GM18508 (cell line): ENCODE data around the gene UBE2O.
A peak's percentile ranks its signal among the peaks of the same experiment; 100 is the strongest.

Experiments
- ATAC-seq: cut with Tn5 transposase; IDR thresholded peaks from one replicate; pipeline ENCODE4 v1.9.1; 2021; ENCODE audit warnings: moderate number of reproducible peaks; ENCODE audit not compliant: insufficient read depth, unreplicated experiment

The UBE2O gene

DNA sequence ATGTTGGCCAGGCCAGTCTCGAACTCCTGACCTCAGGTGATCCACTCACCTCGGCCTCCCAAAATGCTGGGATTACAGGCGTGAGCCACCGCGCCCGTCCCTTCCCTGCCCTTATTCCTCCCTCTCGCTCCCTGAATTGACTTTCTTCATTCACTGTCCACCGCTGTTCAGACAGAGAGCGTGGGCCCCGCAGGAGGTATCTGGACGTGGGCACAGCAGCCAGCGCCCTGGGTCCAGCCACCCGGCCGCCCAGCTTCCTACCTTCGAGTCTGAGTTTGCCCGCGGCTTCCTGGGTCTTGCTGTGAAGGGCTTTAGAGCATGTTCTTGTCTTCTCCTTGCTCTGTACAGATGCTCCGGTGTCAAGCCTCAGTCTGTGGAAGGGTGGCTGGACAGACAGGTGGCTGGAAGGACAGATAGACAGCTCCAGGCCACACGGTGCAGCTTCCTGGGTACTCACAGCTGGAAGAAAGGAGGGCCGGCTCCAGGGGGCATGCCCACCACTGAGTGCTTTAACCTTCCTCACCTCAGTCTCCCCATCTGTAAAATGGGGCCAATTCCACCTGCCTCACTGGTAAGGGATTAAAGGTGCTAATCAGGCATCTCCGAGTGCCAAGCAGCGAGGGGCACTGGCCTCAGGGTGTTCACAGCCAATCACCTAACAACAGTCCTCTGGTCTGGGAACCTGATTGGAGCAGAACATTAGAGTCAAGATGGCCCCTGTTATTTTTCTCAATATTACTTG is 34.7 kb upstream of the UBE2O start:
- no peak for ATAC-seq

DNA sequence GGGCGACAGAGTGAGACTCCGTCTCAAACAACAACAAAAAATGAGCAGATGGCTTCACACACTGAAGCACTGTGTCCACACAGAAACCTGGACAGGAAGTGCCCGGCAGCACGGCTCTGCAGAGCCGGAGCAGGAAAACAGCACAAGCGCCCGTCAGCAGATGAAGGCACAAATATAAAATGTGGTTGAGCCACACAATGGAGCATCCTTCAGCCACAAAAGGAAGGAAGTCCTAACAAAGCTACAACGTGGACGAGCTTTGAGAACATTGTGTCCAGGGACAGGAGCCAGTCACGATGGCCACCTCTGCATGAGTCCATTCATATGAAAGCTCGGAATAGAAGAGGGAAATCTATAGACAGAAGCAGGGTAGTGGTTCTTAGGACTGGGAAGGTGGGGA is 32.6 kb upstream of the UBE2O start:
- ATAC-seq: no peak

- no peak for ATAC-seq
Measured at GRCh38 chr17:76484228-76484725, 31.3 kb upstream of the UBE2O start.

DNA sequence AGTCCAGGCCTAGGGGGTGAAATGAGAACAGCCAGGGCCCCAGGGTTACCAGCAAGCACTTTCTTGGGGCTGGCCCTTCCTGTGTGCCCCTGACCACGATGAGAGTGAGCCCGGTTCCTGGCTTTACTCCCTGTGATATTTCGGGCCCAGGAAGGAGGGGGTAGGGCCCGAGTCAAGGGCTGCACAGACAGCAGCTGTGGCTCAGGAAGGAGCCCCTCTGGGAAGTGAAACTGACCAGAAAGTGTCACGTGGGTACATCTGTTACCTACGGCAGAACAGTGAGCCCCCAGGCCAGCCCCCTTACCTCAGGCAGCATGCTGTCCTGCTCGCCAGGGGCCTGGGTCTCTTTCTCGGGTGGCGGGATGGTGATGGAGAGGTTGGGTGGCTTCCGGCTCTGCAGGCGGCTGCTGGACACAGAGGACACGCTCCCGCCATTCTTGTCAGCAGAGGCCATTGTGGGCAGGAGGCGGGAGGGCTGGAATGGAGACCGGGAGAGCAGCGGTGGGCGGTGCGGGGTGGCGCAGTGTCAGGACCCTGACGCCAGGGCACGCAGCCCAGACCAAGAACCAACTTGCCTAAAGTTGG is 28.2 kb upstream of the UBE2O start:
- ATAC-seq: peak; percentile 42

DNA sequence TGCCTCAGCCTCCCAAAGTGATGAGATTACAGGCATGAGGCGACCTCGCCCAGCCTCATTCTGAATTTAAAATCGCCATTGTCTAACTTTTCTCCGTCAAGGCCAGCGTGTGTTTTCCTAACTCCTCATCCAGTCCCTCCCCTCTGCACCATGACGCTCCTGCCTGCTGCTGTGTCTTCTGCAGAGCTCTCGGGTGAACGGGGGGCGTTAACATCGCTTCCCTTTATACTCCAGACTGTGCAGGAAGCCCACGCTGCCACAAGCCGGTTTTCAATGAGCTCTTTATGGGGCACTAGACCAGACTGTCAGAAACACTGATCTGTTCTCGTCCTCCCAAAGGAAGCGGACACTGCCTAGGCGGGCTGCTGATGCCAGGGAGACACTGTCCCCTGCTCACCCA is 27.7 kb upstream of the UBE2O start:
- no peak for ATAC-seq

DNA sequence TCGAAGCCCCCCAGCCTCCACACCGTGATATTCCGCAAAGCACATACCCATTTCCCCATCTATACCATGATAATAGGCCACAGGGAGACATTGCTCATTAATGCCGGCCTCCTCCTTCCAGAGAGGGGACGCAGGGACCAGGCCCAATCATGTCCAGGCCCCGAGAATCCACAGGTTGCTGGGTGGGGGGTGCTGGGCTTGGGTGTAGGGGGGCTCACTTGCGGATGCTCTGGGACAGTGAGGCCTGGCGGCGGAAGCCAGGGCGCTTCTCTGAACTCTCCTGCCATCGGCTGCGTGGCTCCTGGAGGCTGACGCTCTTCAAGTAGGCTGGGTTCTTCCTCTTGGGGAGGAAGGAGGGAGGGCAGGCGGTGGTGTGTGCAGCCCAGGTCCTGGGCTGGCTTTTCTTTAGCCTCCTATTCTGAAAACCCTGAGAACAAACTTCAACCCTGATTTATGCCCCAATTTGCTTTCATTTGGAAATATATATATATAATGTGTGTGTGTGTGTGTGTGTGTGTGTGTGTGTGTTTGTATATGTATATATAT is 26.6 kb upstream of the UBE2O start:
- ATAC-seq: no peak

- ATAC-seq: no peak
Measured at GRCh38 chr17:76478730-76479514, 26.0 kb upstream of the UBE2O start.

DNA sequence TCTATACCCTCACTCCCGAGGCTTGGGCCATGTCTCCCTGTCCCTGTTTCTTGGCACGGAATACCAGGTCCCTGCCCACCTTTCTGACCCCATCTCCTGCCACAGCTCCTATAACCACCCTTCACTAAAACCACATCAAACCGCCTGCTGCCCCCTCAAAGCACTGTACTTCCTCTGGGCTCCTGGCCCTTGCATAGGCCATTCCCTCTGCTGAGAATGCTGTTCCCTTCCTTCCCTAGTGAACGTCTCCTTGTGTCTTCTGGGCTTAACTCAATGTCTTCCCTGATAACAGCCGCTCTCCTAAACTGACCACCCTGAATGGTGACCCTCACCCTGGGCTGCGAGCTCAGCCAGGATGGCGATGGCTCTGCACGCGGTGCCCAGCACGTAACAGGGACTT is 25.1 kb upstream of the UBE2O start:
- ATAC-seq: no peak

DNA sequence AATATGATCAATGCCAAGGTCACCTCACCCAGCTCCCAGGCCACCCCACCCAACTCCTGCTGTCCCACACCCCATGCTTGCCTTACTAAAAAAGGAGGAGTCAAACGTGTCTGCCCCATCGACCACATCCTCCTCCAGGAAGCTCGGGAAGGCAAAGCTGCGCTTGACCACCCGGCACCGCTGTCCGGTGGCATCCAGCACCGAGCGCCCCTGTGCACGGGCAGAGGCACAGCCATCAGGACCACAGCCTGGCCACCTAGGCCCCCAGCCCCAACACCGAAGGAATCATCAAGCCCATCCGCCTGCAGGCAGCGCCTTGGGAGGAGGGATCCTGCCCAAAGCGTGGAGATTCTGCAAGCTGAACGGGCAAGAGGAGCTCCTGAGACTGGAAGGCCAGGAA is 24.6 kb upstream of the UBE2O start:
- no peak for ATAC-seq

GRCh38 chr17:76476736-76477135 is 23.8 kb upstream of the UBE2O start:
- no peak for ATAC-seq

- ATAC-seq: no peak
Measured at GRCh38 chr17:76475302-76475701, 22.4 kb upstream of the UBE2O start.

- no peak for ATAC-seq
Measured at GRCh38 chr17:76474894-76475293, 21.9 kb upstream of the UBE2O start.

DNA sequence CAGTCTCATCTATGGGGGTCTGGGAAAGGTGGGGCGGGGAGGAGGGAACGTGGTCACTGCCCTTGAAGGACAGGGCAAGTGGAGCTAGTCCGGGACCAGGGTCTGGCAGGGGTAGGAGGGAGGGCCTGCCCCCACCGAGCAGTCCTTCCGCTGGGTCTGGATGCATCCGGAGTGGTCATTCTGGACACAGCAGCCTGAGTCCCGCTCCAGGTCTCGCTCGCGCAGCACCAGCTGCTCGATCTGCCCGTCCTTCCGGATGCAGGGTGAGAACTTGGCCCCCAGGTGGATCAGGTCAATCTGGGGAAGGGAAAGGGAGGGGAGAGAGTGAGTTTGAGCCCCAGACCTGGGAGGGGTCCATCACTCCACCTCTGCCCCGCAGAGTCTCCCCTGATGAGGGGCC is 21.3 kb upstream of the UBE2O start:
- no peak for ATAC-seq

DNA sequence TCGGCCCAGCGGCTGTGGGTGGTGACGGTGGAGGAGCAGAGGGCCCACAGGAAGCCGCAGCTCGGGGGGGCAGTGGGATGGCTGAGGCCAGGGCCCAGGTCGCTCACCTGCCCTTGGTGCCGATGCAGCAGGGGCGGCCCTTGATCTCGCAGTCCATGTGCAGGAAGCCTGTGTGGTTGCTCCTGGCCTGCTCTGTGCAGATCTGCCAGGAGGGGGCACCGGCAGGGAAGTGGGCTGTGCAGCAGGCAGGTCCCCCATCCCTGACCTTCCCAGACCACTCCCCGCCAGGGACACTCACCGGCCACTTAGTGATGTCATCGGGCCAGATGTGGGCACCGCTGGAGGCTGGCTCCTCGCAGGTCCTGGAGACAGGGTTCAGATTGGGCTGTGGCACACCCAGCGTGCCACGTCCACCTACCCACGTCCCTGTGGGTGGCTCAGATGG is 20.6 kb upstream of the UBE2O start:
- ATAC-seq: no peak

DNA sequence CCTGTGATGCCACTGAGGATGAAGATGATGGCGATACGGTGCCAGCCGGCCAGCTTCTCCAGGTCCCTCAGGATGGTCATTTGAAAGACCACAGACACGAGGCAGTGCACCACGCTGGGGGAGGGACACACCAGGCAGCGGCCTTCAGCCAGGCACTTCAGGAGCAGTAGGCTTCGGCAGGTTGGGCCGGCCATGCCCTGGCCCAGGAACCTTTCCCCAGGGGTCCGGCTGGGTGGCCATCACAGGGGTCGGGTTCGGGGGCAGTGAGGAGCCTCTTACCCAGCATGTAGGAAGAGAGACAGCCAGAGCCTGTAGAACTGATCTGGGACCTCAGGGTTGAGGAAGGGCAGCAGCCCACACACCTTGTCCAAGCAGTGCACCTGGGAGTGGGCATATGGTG is 19.8 kb upstream of the UBE2O start:
- no peak for ATAC-seq

DNA sequence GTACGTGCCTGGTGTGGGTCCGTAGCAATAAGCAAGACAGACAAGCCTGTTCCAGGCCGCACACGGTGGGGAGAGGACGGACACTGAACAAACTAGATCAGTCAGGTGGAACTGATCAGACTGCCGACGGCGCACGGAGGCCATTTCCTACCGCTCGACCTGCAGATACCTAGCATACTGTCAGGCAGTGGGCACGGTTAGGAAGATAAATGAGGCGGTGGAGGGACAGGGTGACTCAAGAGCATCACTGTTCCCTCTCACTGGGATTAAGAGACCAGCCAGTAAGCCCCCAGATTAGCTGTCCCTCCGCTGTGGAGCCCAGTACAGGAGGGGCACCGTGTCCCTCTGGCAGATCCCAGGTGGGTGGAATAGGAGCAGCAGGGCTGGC is 19.3 kb upstream of the UBE2O start:
- no peak for ATAC-seq

- ATAC-seq: no peak
Measured at GRCh38 chr17:76471498-76472257, 18.7 kb upstream of the UBE2O start.

- ATAC-seq: no peak
Measured at GRCh38 chr17:76469991-76470739, 17.2 kb upstream of the UBE2O start.

DNA sequence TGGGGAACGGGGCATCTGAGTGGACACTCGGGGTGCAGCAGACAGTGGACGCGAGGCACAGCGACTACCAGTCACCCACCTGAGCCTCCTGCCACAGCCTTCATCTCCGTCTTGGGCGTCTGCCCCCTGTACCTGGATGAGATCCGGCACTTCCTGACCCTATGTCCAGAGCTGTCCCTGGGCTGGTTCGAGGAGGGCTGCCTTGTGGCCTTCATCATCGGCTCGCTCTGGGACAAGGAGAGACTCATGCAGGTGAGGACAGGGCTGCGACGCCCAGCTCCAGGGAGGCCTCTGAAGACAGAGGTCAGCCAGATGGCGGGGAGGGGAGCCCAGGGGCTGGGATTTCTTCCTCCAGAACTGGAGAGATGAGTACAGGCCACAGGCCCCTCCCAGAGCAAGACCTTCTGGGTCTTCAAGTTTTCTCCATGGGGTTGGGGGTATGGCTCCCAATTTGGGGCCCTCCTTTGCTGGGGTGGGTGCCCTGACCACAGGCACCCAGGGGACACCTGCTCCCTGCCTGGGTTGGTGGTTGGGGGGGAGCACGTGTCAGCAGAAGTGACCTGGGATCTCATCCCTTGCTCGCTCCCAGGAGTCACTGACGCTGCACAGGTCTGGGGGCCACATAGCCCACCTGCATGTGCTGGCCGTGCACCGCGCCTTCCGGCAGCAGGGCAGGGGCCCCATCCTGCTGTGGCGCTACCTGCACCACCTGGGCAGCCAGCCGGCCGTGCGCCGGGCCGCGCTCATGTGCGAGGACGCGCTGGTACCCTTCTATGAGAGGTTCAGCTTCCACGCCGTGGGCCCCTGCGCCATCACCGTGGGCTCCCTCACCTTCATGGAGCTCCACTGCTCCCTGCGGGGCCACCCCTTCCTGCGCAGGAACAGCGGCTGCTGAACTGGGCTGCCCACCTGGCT is 16.4 kb upstream of the UBE2O start:
- no peak for ATAC-seq
